Lung (tissue), 12 donors: ENCODE data around the gene DMXL2. TPM values are rescaled to one million over a fixed set of nuclear protein-coding genes. Genes with fewer than 3 reads are reported as not detected.

Experiments
- ATAC-seq: fragments of 200-7000 bp; cut with Tn5 transposase; one replicate; pipeline ENCODE4 v1.9.1; 2020; ENCODE audit warnings: moderate number of reproducible peaks; ENCODE audit not compliant: insufficient read depth, low FRiP score
- DNase-seq, 3 donors: peaks; one replicate each; pipeline ENCODE4 v3.0.0-alpha.2; 2013 to 2017
- H3K27ac ChIP-seq, 2 donors: one replicate each; pipeline ENCODE4 v1.5.1; 2013; ENCODE audit warnings: mild to moderate bottlenecking in 2 of 2, moderate library complexity in 2 of 2, control low read depth in 1 of 2, inconsistent platforms in 1 of 2, low read depth in 1 of 2, low read length in 1 of 2
- H3K27me3 ChIP-seq, 3 donors: one replicate each; pipeline ENCODE4 v1.5.1; 2013; ENCODE audit warnings: low read length in 2 of 3; ENCODE audit not compliant: control insufficient read depth in 3 of 3, insufficient read depth in 3 of 3
- H3K36me3 ChIP-seq, 4 donors: one replicate each; pipeline ENCODE4 v1.5.1; 2013; ENCODE audit warnings: low read length in 4 of 4, mild to moderate bottlenecking in 1 of 4, moderate library complexity in 1 of 4; ENCODE audit not compliant: control insufficient read depth in 4 of 4, insufficient read depth in 4 of 4
- H3K4me1 ChIP-seq, 5 donors: one replicate each; pipeline ENCODE4 v1.5.1; 2013; ENCODE audit warnings: low read length in 5 of 5, mild to moderate bottlenecking in 2 of 5, moderate library complexity in 1 of 5; ENCODE audit not compliant: control insufficient read depth in 5 of 5, insufficient read depth in 5 of 5
- H3K4me3 ChIP-seq: one replicate; pipeline ENCODE4 v1.5.1; 2013; ENCODE audit warnings: mild to moderate bottlenecking, control low read depth, moderate library complexity
- H3K9ac ChIP-seq, 2 donors: one replicate each; pipeline ENCODE4 v1.5.1; 2013; ENCODE audit warnings: low read length in 2 of 2, control low read depth in 1 of 2; ENCODE audit not compliant: insufficient read depth in 1 of 2
- H3K9me3 ChIP-seq, 4 donors: one replicate each; pipeline ENCODE4 v1.5.1; 2013; ENCODE audit warnings: low read length in 3 of 4, mild to moderate bottlenecking in 1 of 4, moderate library complexity in 1 of 4; ENCODE audit not compliant: control insufficient read depth in 4 of 4, insufficient read depth in 3 of 4
- WGBS, 2 donors: extraction: QIAGEN DNeasy Blood & Tissue Kit; methylation state at CpG; one replicate each; pipeline ENCODE4 v1.1.7; 2013; 5-methylcytosine and 5-hydroxymethylcytosine counted together
- polyA plus RNA-seq, 2 donors: library from polyadenylated mRNA; stranded (reverse); fragments of 200-250 nt; gene quantifications; one replicate each; pipeline ENCODE4 v1.2.1, GENCODE V29; 2013
- total RNA-seq, 2 donors: library from RNA; depleted of rRNA in 1 of 2; stranded (reverse); fragments of >200 nt in 1 of 2; gene quantifications; one replicate each; pipeline ENCODE4 v1.2.1, GENCODE V29; 2014 to 2021
- TF ChIP-seq, protein P1 (sequence below): IDR thresholded peaks from 2 replicates; pipeline ENCODE4 v1.5.1; 2012; ENCODE audit warnings: mild to moderate bottlenecking; ENCODE audit errors: control extremely low read depth, extremely low read depth
- donor health status: control.
- donor health status: control.
- donor health status: Bipolar disorder and iron deficiency.
- donor health status: healthy.
- donor health status: DM: yes; HTN: yes; CAD: no.

Gene DMXL2
- total and polyA plus RNA-seq, 4 donors = 40.9 to 105 (median 75.3) TPM

DNA sequence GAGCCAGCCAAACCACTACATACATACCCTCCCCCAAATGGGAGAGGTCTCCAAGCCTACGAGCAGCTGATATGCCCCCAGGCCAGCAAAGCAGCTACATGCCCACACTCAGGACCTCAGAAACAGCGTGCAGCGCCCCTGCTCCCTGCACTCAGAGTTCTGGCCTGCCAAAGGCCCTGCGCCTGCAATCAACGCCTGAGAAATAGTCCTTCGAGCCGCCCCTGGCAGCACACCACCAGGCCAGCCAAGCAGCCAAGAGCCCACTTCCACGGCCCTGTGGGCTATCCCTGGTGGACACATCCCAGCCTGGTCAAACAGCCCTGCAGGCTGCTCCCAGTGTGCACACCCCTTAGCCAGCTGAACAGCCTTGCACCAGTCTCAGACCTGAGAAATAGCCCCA lies 139.1 kb downstream of the DMXL2 start:
- Histone ChIP-seq H3K4me1 (no peaks in the 10 kb centered on the region), H3K36me3 (peaks cover 9 to 30% (median 22%) of the 10 kb centered on the region in 4 donors), H3K4me3 (no peak overlapping the region), H3K27ac (no peak overlapping the region), H3K9me3 (peaks cover 3 to 17% (median 8%) of the 10 kb centered on the region in 4 donors), H3K27me3 (no peaks in the 10 kb centered on the region), H3K9ac (no peak overlapping the region)
- no peak for DNase-seq
- TF ChIP-seq, protein P1, sequence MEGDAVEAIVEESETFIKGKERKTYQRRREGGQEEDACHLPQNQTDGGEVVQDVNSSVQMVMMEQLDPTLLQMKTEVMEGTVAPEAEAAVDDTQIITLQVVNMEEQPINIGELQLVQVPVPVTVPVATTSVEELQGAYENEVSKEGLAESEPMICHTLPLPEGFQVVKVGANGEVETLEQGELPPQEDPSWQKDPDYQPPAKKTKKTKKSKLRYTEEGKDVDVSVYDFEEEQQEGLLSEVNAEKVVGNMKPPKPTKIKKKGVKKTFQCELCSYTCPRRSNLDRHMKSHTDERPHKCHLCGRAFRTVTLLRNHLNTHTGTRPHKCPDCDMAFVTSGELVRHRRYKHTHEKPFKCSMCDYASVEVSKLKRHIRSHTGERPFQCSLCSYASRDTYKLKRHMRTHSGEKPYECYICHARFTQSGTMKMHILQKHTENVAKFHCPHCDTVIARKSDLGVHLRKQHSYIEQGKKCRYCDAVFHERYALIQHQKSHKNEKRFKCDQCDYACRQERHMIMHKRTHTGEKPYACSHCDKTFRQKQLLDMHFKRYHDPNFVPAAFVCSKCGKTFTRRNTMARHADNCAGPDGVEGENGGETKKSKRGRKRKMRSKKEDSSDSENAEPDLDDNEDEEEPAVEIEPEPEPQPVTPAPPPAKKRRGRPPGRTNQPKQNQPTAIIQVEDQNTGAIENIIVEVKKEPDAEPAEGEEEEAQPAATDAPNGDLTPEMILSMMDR = no peak
- ATAC-seq = no peak
- 85 to 94% methylated on average over 8 of the region's 8 CpGs for WGBS, 2 donors

- H3K27me3 ChIP-seq = no peaks in the 10 kb centered on the region
- DNase-seq (no peak), ATAC-seq (no peak)
- TF ChIP-seq, protein P1 = no peak
- no peaks in the 10 kb centered on the region for H3K9me3 ChIP-seq
- no peak overlapping the region for H3K9ac ChIP-seq
- H3K27ac ChIP-seq = no peak overlapping the region
- no peaks in the 10 kb centered on the region for H3K4me1 ChIP-seq
- H3K36me3 ChIP-seq = peaks cover 3 to 8% (median 4%) of the 10 kb centered on the region in 4 donors
- no peak overlapping the region for H3K4me3 ChIP-seq
These were observed 146.8 kb downstream of the DMXL2 start for GRCh38 chr15:51475736-51476135.

DNA sequence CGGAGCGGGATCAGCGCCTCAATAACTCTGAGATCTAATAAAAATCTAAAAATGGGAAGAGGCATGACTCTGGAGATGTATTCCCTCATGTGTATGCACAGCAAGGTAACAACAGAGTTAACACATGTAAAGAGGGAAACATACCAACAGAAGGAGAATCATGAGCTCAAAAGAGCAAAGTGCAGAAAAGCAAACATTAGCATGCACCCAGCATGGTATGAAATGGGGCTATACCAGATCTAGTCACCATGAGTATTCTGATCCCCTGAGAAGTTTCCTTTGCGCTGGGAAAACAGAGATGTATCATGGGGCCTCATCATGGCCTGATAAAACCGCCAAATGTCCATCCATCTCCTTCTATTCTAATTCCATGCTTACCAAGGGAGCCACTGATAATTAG lies 152.1 kb downstream of the DMXL2 start:
- no peak overlapping the region for H3K27ac ChIP-seq
- no peak for DNase-seq
- no peak for ATAC-seq
- WGBS, 2 donors = 96 to 98% methylated on average over 5 of the region's 5 CpGs
- H3K9me3 ChIP-seq = no peaks in the 10 kb centered on the region
- no peak overlapping the region for H3K9ac ChIP-seq
- peaks cover 0 to 9% (median 3%) of the 10 kb centered on the region in 4 donors for H3K36me3 ChIP-seq
- no peaks in the 10 kb centered on the region for H3K4me1 ChIP-seq
- no peaks in the 10 kb centered on the region for H3K27me3 ChIP-seq
- H3K4me3 ChIP-seq = no peak overlapping the region
- TF ChIP-seq, protein P1 = no peak

DNA sequence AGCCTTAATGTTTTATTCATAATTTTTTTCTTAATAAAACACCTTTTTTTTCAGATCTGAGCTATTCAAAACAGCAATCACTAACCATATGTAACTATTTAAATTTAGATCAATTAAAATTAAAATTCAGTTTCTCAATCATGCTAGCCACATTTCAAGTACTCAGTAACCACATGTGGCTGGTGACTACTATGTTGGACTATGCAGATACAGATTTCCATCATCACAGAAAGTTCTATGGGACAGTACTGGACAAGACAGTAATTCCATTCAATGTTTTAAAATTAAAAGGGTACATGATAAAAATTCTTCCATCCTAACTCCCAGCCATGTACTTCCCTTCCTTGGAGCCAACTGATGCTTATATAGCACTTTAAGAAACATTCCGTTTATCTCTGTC lies 161.8 kb downstream of the DMXL2 start:
- TF ChIP-seq, protein P1 = no peak
- no peaks in the 10 kb centered on the region for H3K9me3 ChIP-seq
- peaks cover 4 to 14% (median 5%) of the 10 kb centered on the region in 4 donors for H3K36me3 ChIP-seq
- no peak for DNase-seq
- H3K9ac ChIP-seq = no peak overlapping the region
- no peak overlapping the region for H3K27ac ChIP-seq
- no peak for ATAC-seq
- no peaks in the 10 kb centered on the region for H3K4me1 ChIP-seq
- 90 to 96% methylated on average over 1 of the region's 1 CpG for WGBS, 2 donors
- no peaks in the 10 kb centered on the region for H3K27me3 ChIP-seq
- no peak overlapping the region for H3K4me3 ChIP-seq
